Testis (tissue), 2 donors: ENCODE data around the gene PSMB7.

ENCODE experiments used
- CTCF ChIP-seq, 3 experiments: fragments of 450-650 bp in 2 of 3; fragments of 200-600 bp in 1 of 3; sonication (generic) in 1 of 3; IDR thresholded peaks; one replicate each; pipeline ENCODE4 v1.5.1; 2016 to 2019; ENCODE audit warnings: antibody characterized with exemption in 3 of 3, mild to moderate bottlenecking in 2 of 3, moderate library complexity in 1 of 3
- POLR2A ChIP-seq: fragments of 450-650 bp; IDR thresholded peaks from one replicate; pipeline ENCODE4 v1.6.1; 2017; ENCODE audit warnings: antibody characterized with exemption, mild to moderate bottlenecking, moderate library complexity

- no peak for TF ChIP-seq CTCF (IDR thresholded peaks at IDR 0.05)
- no peak for TF ChIP-seq POLR2A
Observed at GRCh38 chr9:124331580-124331979, 83.7 kb downstream of the PSMB7 start.
